T-cell (primary cell): Measurements from ENCODE around the gene KCTD16. TPM values are rescaled to one million over a fixed set of nuclear protein-coding genes. Genes with fewer than 3 reads are reported as not detected.

Source experiments
- ATAC-seq, 4 experiments: fragments of 200-7000 bp in 3 of 4; fragments of 150-1000 bp in 1 of 4; cut with Tn5 transposase; replicated peaks in 1 of 4; 1 replicate in 3 of 4; 2 replicates in 1 of 4; pipeline ENCODE4 v1.10.0; 2021; ENCODE audit warnings: moderate library complexity in 3 of 4, mild to moderate bottlenecking in 2 of 4, moderate number of reproducible peaks in 1 of 4
- CTCF ChIA-PET, 2 donors: fragments of 300-600 bp; sonication (Branson Sonifier 250); formaldehyde crosslinking; loops; one replicate each; lab custom pipeline; 2022; ENCODE audit warnings: antibody characterized with exemption in 2 of 2; lab: Charles Lee
- POLR2A ChIA-PET, 2 donors: fragments of 300-600 bp; sonication (Branson Sonifier 250); formaldehyde crosslinking; loops; one replicate each; lab custom pipeline; 2022; ENCODE audit warnings: antibody characterized with exemption in 2 of 2; lab: Charles Lee
- DNase-seq, 35 experiments: peaks; one replicate each; pipeline versions ENCODE4 v3.0.0 to v3.0.0-alpha.2; 2013 to 2023
- H3K27ac ChIP-seq: one replicate; pipeline ENCODE4 v1.5.1; 2013; ENCODE audit warnings: low read length
- H3K27me3 ChIP-seq, 2 experiments: replicated peaks in 1 of 2; 1 replicate in 1 of 2; 2 replicates in 1 of 2; pipeline versions ENCODE4 v1.6.1 to v1.7.0; 2013; ENCODE audit warnings: low read length in 1 of 2, mixed read lengths in 1 of 2; ENCODE audit not compliant: control insufficient read depth in 2 of 2, insufficient read depth in 2 of 2; ENCODE audit errors: extremely low read depth in 1 of 2
- H3K36me3 ChIP-seq, 2 donors: 1 replicate in 1 of 2; 2 replicates in 1 of 2; pipeline versions ENCODE4 v1.6.1 to v1.7.0; 2013; ENCODE audit warnings: low read length in 1 of 2; ENCODE audit not compliant: control insufficient read depth in 2 of 2, insufficient read depth in 1 of 2; ENCODE audit errors: extremely low read depth in 1 of 2
- H3K4me1 ChIP-seq, 2 experiments: 1 replicate in 1 of 2; 2 replicates in 1 of 2; pipeline versions ENCODE4 v1.6.1 to v1.7.0; 2013; ENCODE audit warnings: low read length in 2 of 2, mixed read lengths in 1 of 2; ENCODE audit not compliant: insufficient read depth in 2 of 2, control insufficient read depth in 1 of 2; ENCODE audit errors: extremely low read depth in 1 of 2
- H3K4me3 ChIP-seq, 2 donors: 1 replicate in 1 of 2; 2 replicates in 1 of 2; pipeline versions ENCODE4 v1.5.1 to v1.7.0; 2013; ENCODE audit warnings: mild to moderate bottlenecking in 2 of 2, low read length in 1 of 2, moderate library complexity in 1 of 2; ENCODE audit not compliant: control insufficient read depth in 1 of 2; ENCODE audit errors: extremely low read depth in 1 of 2
- H3K9me3 ChIP-seq: 2 replicates; pipeline ENCODE4 v1.7.0; 2013
- H3K27ac Mint-ChIP-seq, 2 donors: one replicate each; pipeline ENCODE4 v1.8.0; 2020 to 2021; ENCODE audit warnings: mild to moderate bottlenecking in 2 of 2, mixed read lengths in 2 of 2
- H3K27me3 Mint-ChIP-seq, 2 donors: one replicate each; pipeline ENCODE4 v1.8.0; 2021 to 2022; ENCODE audit warnings: mixed read lengths in 2 of 2
- H3K36me3 Mint-ChIP-seq: one replicate; pipeline ENCODE4 v1.8.0; 2021; ENCODE audit warnings: mixed read lengths
- H3K4me1 Mint-ChIP-seq, 3 donors: one replicate each; pipeline ENCODE4 v1.8.0; 2020 to 2022; ENCODE audit warnings: mixed read lengths in 3 of 3, mild to moderate bottlenecking in 1 of 3
- H3K4me3 Mint-ChIP-seq, 3 donors: one replicate each; pipeline ENCODE4 v1.8.0; 2020 to 2022; ENCODE audit warnings: mild to moderate bottlenecking in 3 of 3, mixed read lengths in 3 of 3, moderate library complexity in 3 of 3
- H3K9me3 Mint-ChIP-seq, 3 donors: one replicate each; pipeline ENCODE4 v1.8.0; 2020 to 2022; ENCODE audit warnings: mixed read lengths in 3 of 3
- WGBS: methylation state at CpG from one replicate; pipeline ENCODE4 v1.1.5; 2013; ENCODE audit warnings: missing lambda C conversion rate; ENCODE audit not compliant: insufficient coverage; 5-methylcytosine and 5-hydroxymethylcytosine counted together
- total RNA-seq, 35 experiments: library from RNA in 6 of 35; stranded (reverse) in 6 of 35; fragments of 120-200 nt in 1 of 35; gene quantifications; one replicate each; pipeline versions ENCODE4 v1.2.1 to v1.2.4 and lab custom pipeline; 2013 to 2026

KCTD16 gene
- total RNA-seq, 5 donors from 2014 or later (not counting 1 experiment from before 2014, with no cell fraction given) = 0.03 to 0.20 (median 0.10) TPM; not detected in 1

DNA sequence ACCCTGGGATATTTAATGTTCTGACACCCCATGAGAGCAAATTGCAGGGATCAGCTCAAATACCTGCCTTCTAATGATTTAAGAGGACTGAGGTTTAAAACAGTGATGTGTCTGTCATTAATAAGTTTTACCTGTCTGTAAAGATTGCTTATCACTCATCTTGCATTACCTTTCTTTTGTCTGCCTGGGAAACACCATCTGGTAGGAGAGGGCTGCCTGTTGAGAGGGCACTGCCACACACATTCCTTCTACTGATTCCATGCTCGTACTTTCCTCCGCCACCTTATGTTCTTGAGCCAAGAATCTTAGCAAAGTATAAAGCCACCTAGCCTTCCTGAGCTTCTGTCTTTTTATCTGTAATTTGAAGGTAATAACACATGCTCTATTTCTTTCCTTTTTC, 118.6 kb downstream of the KCTD16 start:
- ChIA-PET CTCF (no interaction called here), POLR2A (no interaction called here)
- H3K4me1 ChIP-seq = no peaks in the 10 kb centered on the region
- Mint-ChIP-seq H3K9me3 (no peaks in the 10 kb centered on the region), H3K27ac (no peak overlapping the region), H3K4me1 (no peaks in the 10 kb centered on the region), H3K36me3 (no peaks in the 10 kb centered on the region), H3K27me3 (peaks cover 6 to 7% of the 10 kb centered on the region in 2 donors), H3K4me3 (no peak overlapping the region)
- DNase-seq (no peak), ATAC-seq (no peak)
- no CpG with 5 or more reads among the region's 2 CpGs for WGBS
- H3K4me3 ChIP-seq = no peak overlapping the region
- H3K9me3 ChIP-seq = no peaks in the 10 kb centered on the region
- no peaks in the 10 kb centered on the region for H3K27me3 ChIP-seq
- no peak overlapping the region for H3K27ac ChIP-seq
- H3K36me3 ChIP-seq = no peaks in the 10 kb centered on the region

DNA sequence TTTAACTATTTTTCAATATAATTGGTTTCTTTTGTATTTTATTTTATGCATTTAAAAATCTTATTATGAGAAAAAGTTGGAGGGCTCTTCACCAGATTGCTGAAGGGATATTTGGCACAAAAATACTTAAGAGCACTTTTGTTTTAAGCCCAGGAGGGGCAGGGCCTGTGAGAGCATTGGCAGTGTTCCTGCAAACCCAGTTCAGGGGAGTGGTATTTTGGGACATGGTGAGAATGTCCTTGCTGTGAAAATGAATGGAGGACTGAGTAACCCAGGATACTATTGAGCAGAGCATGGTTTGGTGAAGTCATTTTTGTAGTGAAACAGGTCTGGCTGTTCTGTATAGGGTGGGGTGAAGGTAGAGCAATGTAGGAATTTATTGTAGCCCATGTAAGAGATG, 121.4 kb downstream of the KCTD16 start:
- ChIA-PET POLR2A (no interaction called here), CTCF (interaction anchor here in 1 of 2 donors (0.7 kb wide), 1 partner anchor 1280 kb away, joined by 3 read pairs; no protein-coding TSS in a partner anchor)
- H3K4me1 Mint-ChIP-seq = no peaks in the 10 kb centered on the region
- H3K27ac ChIP-seq = no peak overlapping the region
- ATAC-seq (no peak), DNase-seq (no peak)
- H3K9me3 Mint-ChIP-seq = peaks cover 0 to under 1% (median 0%) of the 10 kb centered on the region in 3 donors
- H3K27ac Mint-ChIP-seq = no peak overlapping the region
- no peaks in the 10 kb centered on the region for H3K36me3 ChIP-seq
- no peaks in the 10 kb centered on the region for H3K27me3 ChIP-seq
- H3K4me3 ChIP-seq = no peak overlapping the region
- no peaks in the 10 kb centered on the region for H3K9me3 ChIP-seq
- no peaks in the 10 kb centered on the region for H3K4me1 ChIP-seq
- no peaks in the 10 kb centered on the region for H3K36me3 Mint-ChIP-seq
- H3K4me3 Mint-ChIP-seq = no peak overlapping the region
- peaks cover 6 to 11% of the 10 kb centered on the region in 2 donors for H3K27me3 Mint-ChIP-seq

DNA sequence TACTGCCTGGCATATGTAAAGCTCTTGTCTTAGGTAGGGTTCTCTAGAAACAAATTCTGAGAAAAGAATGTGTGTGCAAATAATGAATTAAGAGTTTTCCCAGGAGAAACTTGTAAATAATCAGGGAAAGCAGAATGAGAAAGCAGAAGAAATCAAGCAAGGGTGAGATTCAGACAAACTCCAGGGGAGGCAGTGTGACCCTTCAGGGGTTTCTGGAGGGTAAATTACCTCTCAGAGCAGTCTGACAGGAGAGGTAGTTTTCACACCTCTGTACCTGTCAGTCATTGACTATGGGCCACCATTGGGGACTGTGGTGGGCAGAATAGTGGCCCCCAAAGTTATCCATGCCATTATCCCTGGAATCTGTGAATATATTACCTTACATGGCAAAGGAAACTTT, 124.6 kb downstream of the KCTD16 start:
- no peaks in the 10 kb centered on the region for H3K4me1 Mint-ChIP-seq
- no peaks in the 10 kb centered on the region for H3K36me3 Mint-ChIP-seq
- CTCF ChIA-PET = no interaction called here

DNA sequence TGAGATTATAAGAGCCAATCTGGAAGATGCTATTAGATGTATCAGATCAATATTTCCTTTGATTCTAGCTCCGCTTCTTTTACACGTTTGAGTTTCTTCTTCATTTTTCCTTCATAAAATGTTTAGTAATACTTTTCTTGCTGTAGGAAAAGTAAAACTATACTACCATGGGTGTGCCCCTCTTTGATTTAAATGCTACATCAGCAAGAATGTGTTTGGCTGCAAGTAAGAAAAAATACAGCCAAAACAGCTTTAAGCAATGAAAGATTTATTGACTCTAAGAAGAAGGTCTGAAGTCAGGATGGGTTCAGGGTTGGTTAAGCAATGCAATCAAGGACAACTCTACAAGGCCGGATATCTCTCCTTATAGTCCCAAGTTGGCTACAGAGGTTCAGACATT, 126.4 kb downstream of the KCTD16 start:
- Histone ChIP-seq H3K27ac (no peak overlapping the region), H3K27me3 (no peaks in the 10 kb centered on the region), H3K4me3 (no peak overlapping the region), H3K9me3 (no peaks in the 10 kb centered on the region), H3K4me1 (no peaks in the 10 kb centered on the region), H3K36me3 (no peaks in the 10 kb centered on the region)
- CTCF ChIA-PET = no interaction called here
- ATAC-seq (no peak), DNase-seq (no peak)
- peaks cover 0 to 6% (median 0%) of the 10 kb centered on the region in 3 donors for H3K9me3 Mint-ChIP-seq
- POLR2A ChIA-PET = no interaction called here
- WGBS = no CpG with 5 or more reads among the region's 3 CpGs
- no peak overlapping the region for H3K4me3 Mint-ChIP-seq
- H3K27ac Mint-ChIP-seq = no peak overlapping the region
- H3K4me1 Mint-ChIP-seq = no peaks in the 10 kb centered on the region
- no peaks in the 10 kb centered on the region for H3K36me3 Mint-ChIP-seq
- H3K27me3 Mint-ChIP-seq = peaks cover 11 to 13% of the 10 kb centered on the region in 2 donors

More for the DNA sequence above, 124.6 kb downstream of the KCTD16 start:
- no peaks in the 10 kb centered on the region for H3K27me3 ChIP-seq
- Mint-ChIP-seq H3K9me3 (peaks cover 0 to 6% (median 0%) of the 10 kb centered on the region in 3 donors), H3K4me3 (no peak overlapping the region), H3K27ac (no peak overlapping the region), H3K27me3 (peaks cover 7 to 11% of the 10 kb centered on the region in 2 donors)
- POLR2A ChIA-PET = interaction anchor here in 1 of 2 donors (0.6 kb wide), 1 partner anchor 87 kb away, joined by 3 read pairs; no protein-coding TSS in a partner anchor
- no peak overlapping the region for H3K4me3 ChIP-seq
- H3K9me3 ChIP-seq = no peaks in the 10 kb centered on the region
- no peak for DNase-seq
- no peaks in the 10 kb centered on the region for H3K4me1 ChIP-seq
- no peaks in the 10 kb centered on the region for H3K36me3 ChIP-seq
- H3K27ac ChIP-seq = no peak overlapping the region
- ATAC-seq = no peak

DNA sequence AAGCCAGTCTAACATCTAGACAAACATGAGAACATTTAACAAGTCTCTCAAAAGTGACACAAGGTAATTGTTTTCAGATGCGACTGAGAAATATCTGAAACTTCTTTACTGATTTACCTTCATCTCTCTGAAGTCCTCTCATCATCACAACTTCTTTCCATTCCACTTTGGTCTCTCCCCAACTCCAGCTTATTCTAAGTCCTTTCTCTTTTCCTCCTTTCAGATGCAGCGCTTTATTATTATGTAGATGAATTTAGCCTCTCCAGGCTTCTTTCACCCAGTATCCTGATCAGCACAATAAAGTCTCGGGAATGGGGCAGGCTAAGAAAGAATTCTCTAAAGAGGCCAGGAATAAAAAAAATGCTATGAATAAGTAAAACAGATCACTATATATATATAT, 128.0 kb downstream of the KCTD16 start:
- CTCF ChIA-PET = no interaction called here
- POLR2A ChIA-PET = no interaction called here
- Histone ChIP-seq H3K4me1 (no peaks in the 10 kb centered on the region), H3K27ac (no peak overlapping the region), H3K36me3 (no peaks in the 10 kb centered on the region), H3K4me3 (no peak overlapping the region), H3K9me3 (no peaks in the 10 kb centered on the region), H3K27me3 (no peaks in the 10 kb centered on the region)
- Mint-ChIP-seq H3K4me3 (no peak overlapping the region), H3K27ac (no peak overlapping the region), H3K27me3 (peaks cover 6 to 11% of the 10 kb centered on the region in 2 donors), H3K4me1 (no peaks in the 10 kb centered on the region), H3K9me3 (peaks cover 0 to 6% (median 0%) of the 10 kb centered on the region in 3 donors), H3K36me3 (no peaks in the 10 kb centered on the region)
- ATAC-seq (no peak), DNase-seq (no peak)
- WGBS = 86% methylated on average over 1 of the region's 3 CpGs

DNA sequence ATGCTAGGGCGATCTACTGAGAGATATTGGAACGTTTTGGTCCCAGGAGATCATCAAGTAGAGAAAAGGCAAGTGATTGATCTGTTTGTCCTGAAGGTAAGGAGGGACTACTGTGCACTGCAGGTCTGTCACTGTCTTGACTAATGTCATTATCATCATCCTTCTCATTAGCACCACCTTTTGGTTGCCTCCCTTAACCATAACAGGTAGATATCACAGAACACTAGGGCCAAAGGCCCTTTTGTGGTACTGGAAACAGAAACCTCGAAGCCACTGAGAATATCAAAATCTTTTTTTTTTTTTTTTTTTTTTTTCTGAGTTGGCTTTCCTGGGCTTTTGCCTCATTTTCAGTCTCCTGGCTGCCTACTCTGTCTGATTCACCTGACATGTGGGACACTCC, 134.0 kb downstream of the KCTD16 start:
- Mint-ChIP-seq H3K36me3 (no peaks in the 10 kb centered on the region), H3K4me1 (no peaks in the 10 kb centered on the region), H3K27ac (no peak overlapping the region), H3K9me3 (no peaks in the 10 kb centered on the region), H3K4me3 (no peak overlapping the region), H3K27me3 (peaks cover 6 to 11% of the 10 kb centered on the region in 2 donors)
- Histone ChIP-seq H3K9me3 (no peaks in the 10 kb centered on the region), H3K27me3 (no peaks in the 10 kb centered on the region), H3K4me3 (no peak overlapping the region), H3K4me1 (no peaks in the 10 kb centered on the region), H3K27ac (no peak overlapping the region), H3K36me3 (no peaks in the 10 kb centered on the region)
- POLR2A ChIA-PET = no interaction called here
- ATAC-seq (no peak), DNase-seq (no peak)
- CTCF ChIA-PET = no interaction called here
- 100% methylated on average over 1 of the region's 3 CpGs for WGBS

DNA sequence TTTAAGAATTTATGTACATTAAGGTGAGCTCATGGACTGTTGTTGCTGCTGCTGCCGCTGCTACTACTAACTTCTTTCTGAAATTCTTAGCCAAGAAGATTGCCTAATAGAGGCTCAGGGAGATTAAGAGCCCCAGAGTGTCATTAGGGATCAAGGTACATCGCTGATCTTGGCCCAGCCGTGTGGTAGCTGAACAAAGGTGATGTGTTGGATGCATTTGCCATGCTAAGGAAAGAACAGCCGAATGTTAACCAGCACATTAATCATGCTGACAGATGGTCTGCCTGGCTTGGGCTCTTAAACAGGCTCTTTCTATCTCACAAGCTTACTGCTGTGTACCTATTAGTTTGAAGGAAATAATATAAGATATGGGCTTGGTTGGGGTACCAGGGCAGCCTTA, 137.1 kb downstream of the KCTD16 start:
- Mint-ChIP-seq H3K36me3 (no peaks in the 10 kb centered on the region), H3K27ac (no peak overlapping the region), H3K9me3 (no peaks in the 10 kb centered on the region), H3K4me1 (no peaks in the 10 kb centered on the region), H3K4me3 (no peak overlapping the region), H3K27me3 (peaks cover 0 to 10% of the 10 kb centered on the region in 2 donors)
- Histone ChIP-seq H3K27me3 (no peaks in the 10 kb centered on the region), H3K27ac (no peak overlapping the region), H3K4me1 (no peaks in the 10 kb centered on the region), H3K4me3 (no peak overlapping the region), H3K36me3 (no peaks in the 10 kb centered on the region), H3K9me3 (no peaks in the 10 kb centered on the region)
- ChIA-PET CTCF (no interaction called here), POLR2A (no interaction called here)
- no peak for DNase-seq
- 60% methylated on average over 1 of the region's 4 CpGs for WGBS
- ATAC-seq = no peak
